Keratinocyte (primary cell): ENCODE measurements around the gene CMTM8. TPM values are rescaled to one million over a fixed set of nuclear protein-coding genes. Genes with fewer than 3 reads are reported as not detected.

ENCODE experiments used
- DNase-seq: peaks from one replicate; pipeline ENCODE4 v3.0.0-alpha.2; 2011; ENCODE audit warnings: low read depth, missing footprints, low spot score
- FAIRE-seq: peaks from 2 replicates; lab custom pipeline; 2011; peaks lifted over from hg19 to GRCh38; lab: Jason Lieb, UNC
- H2AFZ ChIP-seq: 2 replicates; pipeline ENCODE4 v1.6.0; 2012; ENCODE audit warnings: low read length, control low read depth, inconsistent platforms; ENCODE audit not compliant: control insufficient read depth
- H3K27ac ChIP-seq: 2 replicates; pipeline ENCODE4 v1.5.1; 2011; ENCODE audit warnings: low read length; ENCODE audit not compliant: control insufficient read depth, insufficient read depth
- H3K27me3 ChIP-seq: 3 replicates; pipeline ENCODE4 v1.6.0; 2011; ENCODE audit warnings: low read length; ENCODE audit not compliant: control insufficient read depth, insufficient read depth; ENCODE audit errors: extremely low read depth
- H3K36me3 ChIP-seq, 2 experiments: 2 replicates in 1 of 2; 3 replicates in 1 of 2; pipeline ENCODE4 v1.5.1; 2011; ENCODE audit warnings: low read length in 2 of 2, mild to moderate bottlenecking in 1 of 2; ENCODE audit not compliant: control insufficient read depth in 2 of 2, insufficient read depth in 2 of 2; ENCODE audit errors: extremely low read depth in 1 of 2
- H3K4me1 ChIP-seq: 3 replicates; pipeline ENCODE4 v1.5.1; 2011; ENCODE audit warnings: low read length; ENCODE audit not compliant: control insufficient read depth, insufficient read depth; ENCODE audit errors: extremely low read depth
- H3K4me2 ChIP-seq: 3 replicates; pipeline ENCODE4 v1.6.0; 2011; ENCODE audit warnings: low read depth, low read length; ENCODE audit not compliant: control insufficient read depth, insufficient read depth; ENCODE audit errors: extremely low read depth
- H3K4me3 ChIP-seq, 3 experiments: fragments of 200-600 bp in 1 of 3; sonication (generic) in 1 of 3; 2 replicates in 2 of 3; 3 replicates in 1 of 3; pipeline ENCODE4 v1.5.1; 2011 to 2016; ENCODE audit warnings: low read length in 3 of 3, mild to moderate bottlenecking in 3 of 3, control low read depth in 2 of 3, inconsistent platforms in 1 of 3, low read depth in 1 of 3, mixed read lengths in 1 of 3, mixed run types in 1 of 3, moderate library complexity in 1 of 3; ENCODE audit not compliant: control insufficient read depth in 2 of 3, insufficient read depth in 2 of 3; ENCODE audit errors: extremely low read depth in 1 of 3
- H3K79me2 ChIP-seq: 2 replicates; pipeline ENCODE4 v1.6.0; 2012; ENCODE audit warnings: low read length; ENCODE audit not compliant: control insufficient read depth, insufficient read depth
- H3K9ac ChIP-seq: 3 replicates; pipeline ENCODE4 v1.6.0; 2011; ENCODE audit warnings: low read length; ENCODE audit not compliant: control insufficient read depth, insufficient read depth; ENCODE audit errors: extremely low read depth
- H3K9me1 ChIP-seq: 3 replicates; pipeline ENCODE4 v1.6.0; 2011; ENCODE audit warnings: low read length; ENCODE audit not compliant: control insufficient read depth, insufficient read depth; ENCODE audit errors: extremely low read depth
- H3K9me3 ChIP-seq: 2 replicates; pipeline ENCODE4 v1.5.1; 2012; ENCODE audit warnings: low read depth, low read length; ENCODE audit not compliant: control insufficient read depth
- H4K20me1 ChIP-seq: 3 replicates; pipeline ENCODE4 v1.6.0; 2011; ENCODE audit warnings: low read length; ENCODE audit not compliant: control insufficient read depth, insufficient read depth; ENCODE audit errors: extremely low read depth
- CTCF ChIP-seq, 3 experiments: IDR thresholded peaks in 1 of 3; conservative IDR thresholded peaks in 1 of 3; optimal IDR thresholded peaks in 1 of 3; 2 replicates in 2 of 3; 3 replicates in 1 of 3; pipeline versions ENCODE3 to v1.5.1; 2011; ENCODE audit warnings: low read length in 3 of 3, mild to moderate bottlenecking in 3 of 3, moderate library complexity in 2 of 3, control low read depth in 1 of 3, inconsistent platforms in 1 of 3; ENCODE audit not compliant: insufficient read depth in 2 of 3; ENCODE audit errors: extremely low read depth in 1 of 3
- EZH2 ChIP-seq: IDR thresholded peaks from one replicate; pipeline ENCODE4 v1.6.1; 2012; ENCODE audit warnings: inconsistent platforms, mild to moderate bottlenecking, low read length, moderate library complexity
- dilution Hi-C: fragments of 300-500 bp; cut with MboI; formaldehyde crosslinking; loops from one replicate; pipeline ENCODE4 v1.7.0; 2020; ENCODE audit warnings: low sequenced_read_pairs; ENCODE audit not compliant: extremely low pct_ligation_motif_present
- polyA plus RNA-seq, 5 experiments: library from polyadenylated mRNA; depleted of rRNA in 3 of 5; stranded (reverse) in 3 of 5; stranded (forward) in 1 of 5; unstranded in 1 of 5; fragments of >200 nt; gene quantifications; 1 replicate in 1 of 5; 2 replicates in 3 of 5; 3 replicates in 1 of 5; pipeline versions ENCODE4 v1.2.1 to v1.2.3, GENCODE V29; 2011 to 2012; ENCODE audit warnings: missing spikeins in 2 of 5, low read depth in 1 of 5, low replicate concordance in 1 of 5

Gene CMTM8
- polyA plus RNA-seq, 1 donor (not counting 4 experiments of a cell fraction or from before 2014, with no cell fraction given): 1.6 TPM

DNA sequence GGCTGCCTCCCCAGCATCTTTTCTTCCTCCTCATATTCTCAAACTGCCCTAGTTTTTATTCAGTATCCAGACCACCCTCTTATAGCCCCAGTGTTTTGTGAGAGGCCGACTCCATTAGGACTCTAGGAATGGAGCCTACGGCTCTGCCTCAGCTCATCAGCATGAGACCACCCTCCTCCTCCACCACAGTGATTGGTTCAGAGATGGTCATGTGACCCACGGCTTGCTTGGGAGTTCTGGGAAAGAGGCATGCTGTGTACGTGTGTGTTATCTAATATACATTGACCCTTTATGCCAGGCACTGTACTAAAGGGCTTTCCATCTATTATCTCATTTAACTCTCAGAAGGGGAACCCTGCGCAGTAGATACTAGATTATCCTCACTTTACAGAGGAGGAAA lies 135.4 kb downstream of the CMTM8 start:
- Histone ChIP-seq H3K4me3 (no peak overlapping the region), H3K27ac (no peak overlapping the region), H3K9ac (no peak overlapping the region), H3K9me1 (no peaks in the 10 kb centered on the region), H4K20me1 (no peaks in the 10 kb centered on the region), H2AFZ (no peak overlapping the region), H3K9me3 (no peaks in the 10 kb centered on the region), H3K27me3 (no peaks in the 10 kb centered on the region), H3K4me2 (no peak overlapping the region), H3K36me3 (no peaks in the 10 kb centered on the region), H3K79me2 (no peaks in the 10 kb centered on the region), H3K4me1 (peaks cover 5% of the 10 kb centered on the region)
- no peak for DNase-seq
- dilution Hi-C loops: no loop called here
- TF ChIP-seq CTCF (optimal IDR thresholded peaks at IDR 0.05 in 1 of 3, IDR thresholded peaks at IDR 0.05 in 1 of 3, conservative IDR thresholded peaks at IDR 0.05 in 1 of 3; ENCODE audit: extremely low read depth in 1 of 3, insufficient read depth in 2 of 3, low read length in 3 of 3) (no peak), EZH2 (no peak)
- no peak for FAIRE-seq

DNA sequence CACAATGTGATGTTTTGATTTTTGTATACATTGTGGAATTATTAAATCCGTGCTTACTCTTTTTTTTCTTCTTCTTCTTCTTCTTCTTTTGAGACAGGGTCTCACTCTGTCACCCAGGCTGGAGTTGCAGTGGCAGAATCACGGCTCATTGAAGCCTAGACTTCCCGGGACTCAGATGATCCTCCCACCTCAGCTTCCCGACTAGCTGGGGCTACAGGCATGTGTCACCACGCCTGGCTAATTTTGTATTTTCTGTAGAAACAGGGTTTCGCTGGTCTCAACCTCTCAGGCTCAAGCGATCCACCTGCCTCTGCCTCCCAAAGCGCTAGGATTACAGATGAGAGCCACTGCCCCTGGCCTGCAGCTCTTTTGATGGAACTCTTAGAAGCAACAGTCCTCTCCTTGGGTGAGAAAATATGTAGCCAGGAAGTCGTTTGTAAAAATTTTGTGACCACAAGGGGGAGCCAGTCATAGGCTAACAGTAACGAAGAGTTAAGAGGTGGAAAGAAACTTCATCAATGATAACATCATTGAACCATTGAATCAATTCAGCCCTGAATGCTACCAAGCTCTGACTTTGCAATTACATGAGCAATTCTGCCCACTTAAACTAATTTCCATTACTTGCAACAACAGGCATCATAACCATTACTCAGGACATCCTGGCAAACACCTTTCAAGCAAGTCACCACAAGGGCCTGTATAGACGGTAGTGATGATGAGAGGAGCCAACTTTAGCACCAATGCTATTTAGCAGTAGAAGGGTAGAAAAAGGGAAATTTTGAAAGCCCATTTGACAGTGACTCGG lies 136.5 kb downstream of the CMTM8 start:
- TF ChIP-seq EZH2 (no peak), CTCF (optimal IDR thresholded peaks at IDR 0.05 in 1 of 3, IDR thresholded peaks at IDR 0.05 in 1 of 3, conservative IDR thresholded peaks at IDR 0.05 in 1 of 3; ENCODE audit: extremely low read depth in 1 of 3, insufficient read depth in 2 of 3, low read length in 3 of 3) (peak; percentile 17 to 69 (median 60))
- H3K9me3 ChIP-seq: no peaks in the 10 kb centered on the region
- no peak for DNase-seq
- H3K4me2 ChIP-seq: no peak overlapping the region
- no peaks in the 10 kb centered on the region for H3K36me3 ChIP-seq
- no peak overlapping the region for H3K27ac ChIP-seq
- FAIRE-seq: peak; percentile 81
- no peaks in the 10 kb centered on the region for H3K9me1 ChIP-seq
- dilution Hi-C loops: no loop called here
- H2AFZ ChIP-seq: peak overlapping the region; percentile 73
- H3K27me3 ChIP-seq: no peaks in the 10 kb centered on the region
- H4K20me1 ChIP-seq: no peaks in the 10 kb centered on the region
- H3K4me3 ChIP-seq: no peak overlapping the region
- H3K4me1 ChIP-seq: peaks cover 5% of the 10 kb centered on the region
- H3K79me2 ChIP-seq: no peaks in the 10 kb centered on the region
- H3K9ac ChIP-seq: no peak overlapping the region
